Cerebellar cortex (tissue), 1 donor: Measurements from ENCODE around the gene MACROD2.

Experiments
- DNase-seq: peaks from one replicate; pipeline ENCODE4 v3.0.0-alpha.2; 2015; ENCODE audit warnings: low spot score

The MACROD2 gene

GRCh38 chr20:15913391-15914025 is 1918.2 kb downstream of the MACROD2 start:
- DNase-seq, result no peak

GRCh38 chr20:15916623-15917022 is 1921.3 kb downstream of the MACROD2 start:
- DNase-seq, result no peak

DNA sequence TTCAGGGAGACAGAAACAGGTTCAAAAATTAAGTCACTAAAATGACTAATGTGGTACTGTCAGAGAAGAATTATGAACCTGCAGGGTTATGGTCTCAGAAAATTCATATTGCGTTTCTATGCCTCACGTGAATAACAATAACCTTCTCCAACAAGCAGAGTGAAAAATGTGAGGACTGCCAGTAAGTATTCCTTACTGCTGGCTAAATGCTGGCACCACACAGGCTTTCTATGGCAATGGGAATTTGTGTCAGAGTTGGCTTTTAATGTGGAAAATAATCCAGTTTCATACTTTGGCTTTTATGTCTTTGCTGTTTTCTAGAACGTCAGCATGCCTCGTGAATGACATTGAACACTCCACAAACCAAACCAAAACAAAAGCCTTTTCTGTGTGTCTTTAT is 1922.0 kb downstream of the MACROD2 start:
- no peak for DNase-seq

GRCh38 chr20:15918631-15919030 is 1923.3 kb downstream of the MACROD2 start:
- no peak for DNase-seq

- no peak for DNase-seq
Observed at GRCh38 chr20:15919118-15919517, 1923.8 kb downstream of the MACROD2 start.

DNA sequence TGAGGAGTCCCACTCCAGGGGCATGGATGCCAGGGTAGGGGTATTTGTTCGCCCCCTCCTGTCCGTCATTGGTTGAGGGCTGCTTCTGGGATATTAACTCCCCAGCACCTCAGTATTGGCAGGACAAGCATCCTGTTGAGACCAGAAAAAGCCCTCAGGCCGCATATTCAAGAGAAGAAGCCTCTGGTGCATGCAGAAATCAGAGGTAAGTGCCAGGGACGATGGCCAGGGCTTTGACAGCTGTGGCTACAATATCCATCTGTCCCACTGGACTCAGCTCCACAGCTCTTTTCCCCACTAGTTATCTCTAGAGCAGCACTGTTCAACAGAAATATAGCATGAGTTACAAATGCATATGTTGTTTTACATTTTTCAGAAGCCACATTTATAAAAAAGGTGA is 1926.6 kb downstream of the MACROD2 start:
- DNase-seq, result no peak

GRCh38 chr20:15922556-15922955 is 1927.2 kb downstream of the MACROD2 start:
- no peak for DNase-seq

- DNase-seq, result no peak
Observed at GRCh38 chr20:15923030-15923776, 1927.9 kb downstream of the MACROD2 start.

GRCh38 chr20:15924556-15924955 is 1929.2 kb downstream of the MACROD2 start:
- no peak for DNase-seq

GRCh38 chr20:15925376-15925775 is 1930.1 kb downstream of the MACROD2 start:
- DNase-seq, result no peak

DNA sequence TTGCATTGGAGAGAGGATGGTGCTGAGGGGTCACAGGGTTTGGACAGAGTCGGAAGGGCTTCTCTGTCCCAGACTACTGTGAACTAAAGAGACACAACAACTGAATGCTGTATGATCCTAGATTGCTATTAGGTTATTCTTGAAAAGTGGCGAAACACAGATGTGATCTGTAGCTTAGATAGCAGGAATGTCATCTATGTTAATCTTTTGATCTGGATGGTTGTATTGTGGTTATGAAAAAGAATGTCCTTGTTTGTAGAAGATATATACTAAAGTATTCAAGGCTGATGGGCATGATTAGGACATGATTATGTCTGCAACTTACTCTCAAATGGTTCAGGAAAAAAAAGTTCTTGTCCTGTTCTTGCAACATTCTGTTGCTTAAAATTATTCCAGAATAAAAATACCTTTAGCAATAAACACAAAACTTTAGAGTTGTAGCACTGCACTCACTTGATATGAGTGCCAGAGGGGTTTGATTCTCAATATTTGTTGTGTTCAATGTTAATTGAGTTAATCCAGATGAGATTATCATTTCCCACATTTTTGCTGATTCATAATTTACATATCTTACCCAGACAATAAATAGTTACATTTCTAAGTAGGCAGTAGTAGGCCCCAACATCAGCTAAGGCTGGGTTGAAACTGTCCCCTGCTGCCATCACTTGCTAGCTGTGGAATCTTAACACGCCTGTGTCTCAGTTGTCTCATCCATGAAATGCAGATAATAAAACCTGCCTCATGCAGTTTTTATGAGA is 1932.8 kb downstream of the MACROD2 start:
- no peak for DNase-seq

- no peak for DNase-seq
Observed at GRCh38 chr20:15928946-15929345, 1933.6 kb downstream of the MACROD2 start.

DNA sequence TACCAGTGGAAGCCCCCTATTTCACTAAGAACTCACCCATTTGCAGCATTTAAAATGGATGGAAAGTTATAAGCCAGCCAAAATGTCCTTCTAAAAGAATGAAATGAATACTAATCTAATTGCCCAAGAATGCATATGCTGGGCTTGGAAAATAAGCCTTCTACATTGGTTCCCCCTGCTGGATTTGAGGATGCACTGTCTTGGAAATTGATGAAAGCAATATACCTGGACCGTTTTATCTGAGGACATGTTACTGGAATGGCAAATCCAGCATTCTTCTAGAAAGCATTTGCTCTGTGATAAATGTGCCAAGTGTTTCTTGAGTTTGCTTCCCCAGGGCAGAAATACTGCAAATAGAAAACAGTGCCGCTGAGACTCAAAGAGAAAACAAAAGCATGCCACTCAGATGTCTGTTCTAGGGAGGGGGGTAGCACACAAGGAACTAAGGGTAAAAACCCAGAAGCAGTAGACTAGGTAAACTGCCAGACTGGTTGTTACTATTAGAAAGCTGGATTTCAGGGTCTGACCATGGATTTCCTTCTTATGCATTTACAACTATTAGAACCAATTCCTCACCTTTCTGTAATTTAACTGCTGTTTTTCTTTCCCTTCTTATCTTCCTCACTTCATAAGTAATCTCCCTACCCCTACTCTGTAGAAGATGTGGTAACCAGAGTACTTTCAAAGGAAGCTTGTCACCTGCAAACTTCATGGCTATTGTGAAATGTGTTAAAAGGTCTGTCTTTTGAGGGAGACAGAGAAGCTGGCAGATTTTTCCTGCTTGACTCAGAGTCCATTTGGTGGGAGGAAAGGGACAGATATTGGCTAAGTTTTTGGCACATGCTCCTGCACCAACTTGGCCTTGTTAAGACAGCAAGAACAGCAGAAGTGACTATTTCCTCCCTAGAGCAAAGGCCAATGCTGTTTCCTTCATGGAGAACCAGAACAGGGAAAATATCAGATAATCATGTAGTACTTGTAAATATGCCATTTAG is 1935.3 kb downstream of the MACROD2 start:
- DNase-seq, result peak; percentile 79

DNA sequence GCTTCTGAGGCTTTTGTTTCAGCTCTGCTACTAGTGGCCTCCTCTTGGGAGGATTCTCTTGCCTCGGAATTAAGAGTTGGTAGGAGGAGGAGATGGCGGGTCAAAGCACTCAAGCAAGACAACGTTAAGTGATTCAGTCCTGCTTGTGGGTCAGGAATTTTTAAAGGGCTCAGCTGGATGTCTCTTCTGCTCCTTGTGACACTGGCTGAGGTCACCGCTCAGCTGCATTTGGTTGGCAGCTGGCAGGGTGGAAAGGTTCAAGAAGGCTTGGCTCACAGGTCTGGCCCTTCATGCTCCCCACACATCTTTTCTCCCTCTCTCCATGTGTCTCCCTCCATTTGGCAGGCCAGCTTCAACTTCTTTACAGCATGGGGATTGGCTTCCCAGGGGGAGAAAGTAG is 1936.6 kb downstream of the MACROD2 start:
- no peak for DNase-seq

DNA sequence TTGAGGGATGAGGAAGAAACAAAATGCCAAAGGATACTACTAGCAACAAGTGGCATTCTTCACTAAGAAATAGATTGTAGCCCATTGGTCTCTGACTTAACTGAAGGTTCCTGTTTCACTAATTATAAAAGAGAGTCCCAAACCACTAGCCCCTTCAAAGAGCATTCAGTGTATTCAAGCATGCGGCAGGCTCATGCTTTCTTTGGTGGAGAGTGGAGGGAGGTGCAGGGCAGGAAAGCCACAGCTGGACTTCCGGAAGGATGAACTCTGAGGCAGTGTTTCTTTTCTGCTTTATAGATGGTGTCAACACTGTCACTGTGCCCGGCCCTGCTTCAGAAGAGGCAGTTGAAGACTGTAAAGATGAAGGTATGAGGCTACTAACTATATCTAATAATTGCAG is 1941.9 kb downstream of the MACROD2 start:
- no peak for DNase-seq

DNA sequence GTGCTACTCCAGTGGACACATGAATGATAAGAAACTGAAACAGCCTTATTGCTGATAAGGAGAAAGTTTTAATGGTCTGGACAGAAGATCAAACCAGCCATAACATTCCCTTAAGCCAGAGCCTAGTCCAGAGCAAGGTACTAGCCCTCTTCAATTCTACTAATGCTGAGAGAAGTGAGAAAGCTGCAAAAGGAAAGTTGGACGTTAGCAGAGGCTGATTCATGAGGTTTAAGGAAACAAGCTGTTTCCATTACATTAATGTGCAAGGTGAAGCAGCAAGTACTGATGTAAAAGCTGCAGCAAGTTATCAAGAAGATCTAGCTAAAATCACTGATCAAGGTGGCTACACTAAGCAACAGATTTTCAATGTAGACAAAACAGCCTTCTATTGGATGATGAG is 1943.5 kb downstream of the MACROD2 start:
- no peak for DNase-seq

GRCh38 chr20:15940127-15940526 is 1944.8 kb downstream of the MACROD2 start:
- DNase-seq, result no peak

DNA sequence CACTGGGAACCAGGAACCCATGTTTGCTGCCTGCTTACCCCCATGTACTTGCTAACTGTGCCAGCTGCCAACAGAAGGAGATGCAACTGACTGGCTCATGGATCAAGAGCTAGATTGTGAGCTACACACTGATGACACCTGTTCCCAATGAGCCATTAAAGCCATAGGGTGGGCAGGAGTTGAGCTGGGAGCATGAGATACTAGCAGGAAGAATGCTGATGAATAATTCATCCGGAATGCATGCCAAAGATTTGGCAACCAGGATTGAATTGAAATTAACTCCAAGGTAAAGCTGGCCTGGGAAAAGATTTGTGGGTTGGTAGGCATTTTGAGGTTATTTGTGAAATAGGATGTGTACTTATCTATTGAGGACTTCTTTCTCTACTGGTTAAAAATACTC is 1946.8 kb downstream of the MACROD2 start:
- no peak for DNase-seq

GRCh38 chr20:15945289-15945688 is 1950.0 kb downstream of the MACROD2 start:
- DNase-seq, result no peak

GRCh38 chr20:15949391-15949790 is 1954.1 kb downstream of the MACROD2 start:
- DNase-seq, result no peak

- DNase-seq, result no peak
Observed at GRCh38 chr20:15951658-15952057, 1956.3 kb downstream of the MACROD2 start.

- no peak for DNase-seq
Observed at GRCh38 chr20:15958142-15958541, 1962.8 kb downstream of the MACROD2 start.
